ENCODE results near the gene SCEL. TPM values are rescaled to one million over a fixed set of nuclear protein-coding genes. Genes with fewer than 3 reads are reported as not detected.

The SCEL gene
- total and polyA plus RNA-seq, 2 donors (not counting 3 experiments of a cell fraction or from before 2014, with no cell fraction given): not detected

GRCh38 chr13:77650409-77650808 is 114.9 kb downstream of the SCEL start:
- POLR2A ChIA-PET: no interaction called here

More at GRCh38 chr13:77650409-77650808, 114.9 kb downstream of the SCEL start:
- DNase-seq (ENCODE audit: low read depth, low spot score): no peak
- TF ChIP-seq POLR2AphosphoS5 (IDR thresholded peaks at IDR 0.05; ENCODE audit: insufficient read depth, low read depth, low read length): no peak
- TF ChIP-seq POLR2A (IDR thresholded peaks at IDR 0.05; ENCODE audit: low read depth, low read length): no peak
- TF ChIP-seq, protein P1, sequence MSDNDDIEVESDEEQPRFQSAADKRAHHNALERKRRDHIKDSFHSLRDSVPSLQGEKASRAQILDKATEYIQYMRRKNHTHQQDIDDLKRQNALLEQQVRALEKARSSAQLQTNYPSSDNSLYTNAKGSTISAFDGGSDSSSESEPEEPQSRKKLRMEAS (IDR thresholded peaks at IDR 0.05; ENCODE audit: insufficient read depth, insufficient read length): no peak
- no peak for TF ChIP-seq MYC (IDR thresholded peaks at IDR 0.05; ENCODE audit: low read depth, low read length)
- no peak for TF ChIP-seq FOS (IDR thresholded peaks at IDR 0.05; ENCODE audit: borderline replicate concordance, insufficient read depth, low read length)
- TF ChIP-seq GATA2 (IDR thresholded peaks at IDR 0.05; ENCODE audit: insufficient read depth, insufficient read length, low read depth, low read length): no peak
- no peak for TF ChIP-seq EZH2 (IDR thresholded peaks at IDR 0.05; ENCODE audit: borderline replicate concordance, low read depth, low read length, severe bottlenecking)
- no peak for TF ChIP-seq JUN (IDR thresholded peaks at IDR 0.05; ENCODE audit: borderline replicate concordance, insufficient read depth, insufficient read length, low read depth)
- TF ChIP-seq, protein P2, sequence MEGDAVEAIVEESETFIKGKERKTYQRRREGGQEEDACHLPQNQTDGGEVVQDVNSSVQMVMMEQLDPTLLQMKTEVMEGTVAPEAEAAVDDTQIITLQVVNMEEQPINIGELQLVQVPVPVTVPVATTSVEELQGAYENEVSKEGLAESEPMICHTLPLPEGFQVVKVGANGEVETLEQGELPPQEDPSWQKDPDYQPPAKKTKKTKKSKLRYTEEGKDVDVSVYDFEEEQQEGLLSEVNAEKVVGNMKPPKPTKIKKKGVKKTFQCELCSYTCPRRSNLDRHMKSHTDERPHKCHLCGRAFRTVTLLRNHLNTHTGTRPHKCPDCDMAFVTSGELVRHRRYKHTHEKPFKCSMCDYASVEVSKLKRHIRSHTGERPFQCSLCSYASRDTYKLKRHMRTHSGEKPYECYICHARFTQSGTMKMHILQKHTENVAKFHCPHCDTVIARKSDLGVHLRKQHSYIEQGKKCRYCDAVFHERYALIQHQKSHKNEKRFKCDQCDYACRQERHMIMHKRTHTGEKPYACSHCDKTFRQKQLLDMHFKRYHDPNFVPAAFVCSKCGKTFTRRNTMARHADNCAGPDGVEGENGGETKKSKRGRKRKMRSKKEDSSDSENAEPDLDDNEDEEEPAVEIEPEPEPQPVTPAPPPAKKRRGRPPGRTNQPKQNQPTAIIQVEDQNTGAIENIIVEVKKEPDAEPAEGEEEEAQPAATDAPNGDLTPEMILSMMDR (IDR thresholded peaks at IDR 0.05; ENCODE audit: extremely low read depth in 1 of 2, insufficient read depth in 1 of 2, low read depth in 1 of 2, low read length in 2 of 2): no peak
- dilution Hi-C loops (cut with MboI; ENCODE audit: extremely low pct_ligation_motif_present, low sequenced_read_pairs) (no loop called here), intact Hi-C loops (cut with micrococcal nuclease) (no loop called here)
- CTCF ChIA-PET: no interaction called here
- no peak overlapping the region for H3K9ac ChIP-seq (replicated peaks; ENCODE audit: extremely low read depth, insufficient read depth, low read length)
- H3K79me2 ChIP-seq (ENCODE audit: control insufficient read depth, insufficient read depth, low read length): no peaks in the 10 kb centered on the region
- H3K27ac ChIP-seq (ENCODE audit: insufficient read depth, low read depth, low read length): no peak overlapping the region
- H3K36me3 ChIP-seq (ENCODE audit: control insufficient read depth in 2 of 2, extremely low read depth in 1 of 2, insufficient read depth in 2 of 2, low read length in 2 of 2): no peaks in the 10 kb centered on the region
- H3K4me2 ChIP-seq (ENCODE audit: insufficient read depth, low read length): no peak overlapping the region
- no peak overlapping the region for H3K4me3 ChIP-seq (replicated peaks in 1 of 3; ENCODE audit: insufficient read depth in 1 of 3, low read depth in 1 of 3, low read length in 3 of 3)
- H3K9me3 ChIP-seq (replicated peaks; ENCODE audit: control insufficient read depth, insufficient read depth, low read length): no peaks in the 10 kb centered on the region
- no peak for FAIRE-seq
- BruUV-seq (replicated peaks): no TSS peak
- no peak overlapping the region for H2AFZ ChIP-seq (ENCODE audit: low read depth, low read length)
- no peaks in the 10 kb centered on the region for H3K9me1 ChIP-seq (replicated peaks; ENCODE audit: control insufficient read depth, extremely low read depth, insufficient read depth, low read length)
- H3K4me1 ChIP-seq (ENCODE audit: control insufficient read depth, extremely low read depth, insufficient read depth, low read length): no peaks in the 10 kb centered on the region
- H4K20me1 ChIP-seq (replicated peaks; ENCODE audit: control insufficient read depth, extremely low read depth, insufficient read depth, low read length): no peaks in the 10 kb centered on the region
- no peaks in the 10 kb centered on the region for H3K27me3 ChIP-seq (ENCODE audit: control insufficient read depth in 2 of 2, insufficient read depth in 2 of 2, low read length in 2 of 2)

Data from endothelial cell of umbilical vein (primary cell).